T-helper 1 cell (primary cell): ENCODE results near the gene MAP7D1.

Experiments
- DNase-seq, 5 donors: peaks; one replicate each; pipeline ENCODE4 v3.0.0-alpha.2; 2012 to 2020

The MAP7D1 gene

GRCh38 chr1:36128126-36128904 is 27.6 kb upstream of the MAP7D1 start:
- DNase-seq: no peak

GRCh38 chr1:36128905-36129206 is 27.1 kb upstream of the MAP7D1 start:
- no peak for DNase-seq

GRCh38 chr1:36132029-36132428 is 23.9 kb upstream of the MAP7D1 start:
- DNase-seq: no peak

- DNase-seq: no peak
Measured at GRCh38 chr1:36133484-36133883, 22.5 kb upstream of the MAP7D1 start.

- DNase-seq: no peak
Measured at GRCh38 chr1:36134031-36134430, 21.9 kb upstream of the MAP7D1 start.

- DNase-seq: no peak
Measured at GRCh38 chr1:36134505-36135329, 21.2 kb upstream of the MAP7D1 start.

GRCh38 chr1:36135330-36135667 is 20.7 kb upstream of the MAP7D1 start:
- no peak for DNase-seq

GRCh38 chr1:36135796-36136195 is 20.2 kb upstream of the MAP7D1 start:
- no peak for DNase-seq

GRCh38 chr1:36136535-36136934 is 19.4 kb upstream of the MAP7D1 start:
- no peak for DNase-seq

GRCh38 chr1:36137226-36137625 is 18.7 kb upstream of the MAP7D1 start:
- no peak for DNase-seq

GRCh38 chr1:36137776-36138175 is 18.2 kb upstream of the MAP7D1 start:
- DNase-seq: no peak

- DNase-seq: no peak
Measured at GRCh38 chr1:36139521-36139920, 16.4 kb upstream of the MAP7D1 start.

- no peak for DNase-seq
Measured at GRCh38 chr1:36142121-36142520, 13.8 kb upstream of the MAP7D1 start.

- DNase-seq: no peak
Measured at GRCh38 chr1:36143424-36143823, 12.5 kb upstream of the MAP7D1 start.

- no peak for DNase-seq
Measured at GRCh38 chr1:36144413-36144812, 11.5 kb upstream of the MAP7D1 start.

GRCh38 chr1:36148821-36149236 is 7.1 kb upstream of the MAP7D1 start:
- DNase-seq: no peak

GRCh38 chr1:36149237-36149972 is 6.6 kb upstream of the MAP7D1 start, which contains the start of gene TRAPPC3:
Gene TRAPPC3 (minus strand): TSS chr1:36149486. CDS start chr1:36149378, 108 bp downstream.
- DNase-seq: peak; percentile 99 to 100 (median 99)

GRCh38 chr1:36149973-36150295 is 6.0 kb upstream of the MAP7D1 start:
- no peak for DNase-seq

- peak; percentile 54 to 84 (median 63) for DNase-seq
Measured at GRCh38 chr1:36150296-36151133, 5.4 kb upstream of the MAP7D1 start.

- DNase-seq: no peak
Measured at GRCh38 chr1:36151134-36151844, 4.7 kb upstream of the MAP7D1 start.

- peak; percentile 30 to 68 (median 50) for DNase-seq
Measured at GRCh38 chr1:36151845-36152203, 4.1 kb upstream of the MAP7D1 start.

GRCh38 chr1:36153476-36153875 is 2.5 kb upstream of the MAP7D1 start:
- DNase-seq: no peak
